ENCODE measurements around the gene PPEF2. TPM values are rescaled to one million over a fixed set of nuclear protein-coding genes. Genes with fewer than 3 reads are reported as not detected.

The PPEF2 gene
- total RNA-seq, 1 experiment from 2014 or later, result not detected

Other genes starting within 250 kb of the PPEF2 start
- gene G3BP2, start 229.0 kb downstream of the PPEF2 start, total RNA-seq (2021; ENCODE audit: unreplicated experiment), result 146 TPM
- 50.0 TPM for gene USO1, start 177.9 kb downstream of the PPEF2 start, total RNA-seq (2021; ENCODE audit: unreplicated experiment)
- 11.9 TPM for gene NAAA, start 38.6 kb upstream of the PPEF2 start, total RNA-seq (2021; ENCODE audit: unreplicated experiment)
- 35.1 TPM for gene SDAD1, start 88.5 kb upstream of the PPEF2 start, total RNA-seq (2021; ENCODE audit: unreplicated experiment)
- gene CXCL9, start 105.1 kb upstream of the PPEF2 start, total RNA-seq (2021; ENCODE audit: unreplicated experiment), result not detected
- not detected for gene CXCL10, start 121.0 kb upstream of the PPEF2 start, total RNA-seq (2021; ENCODE audit: unreplicated experiment)
- not detected for gene CXCL11, start 133.6 kb upstream of the PPEF2 start, total RNA-seq (2021; ENCODE audit: unreplicated experiment)
- gene ART3, start 172.3 kb upstream of the PPEF2 start, total RNA-seq (2021; ENCODE audit: unreplicated experiment), result not detected
- gene NUP54, start 245.9 kb upstream of the PPEF2 start, total RNA-seq (2021; ENCODE audit: unreplicated experiment), result 32.1 TPM